Right lobe of liver (tissue), 6 donors: ENCODE measurements around the gene NPHP1. TPM values are rescaled to one million over a fixed set of nuclear protein-coding genes. Genes with fewer than 3 reads are reported as not detected.
A peak's percentile ranks its signal among the peaks of the same experiment; 100 is the strongest.
"Not testable (repeated sequence)": the region's sequence is repeated elsewhere in the genome, so short reads cannot be mapped to it uniquely, and the experiment has no call there.

Experiments used
- ATAC-seq, 4 donors: fragments of 200-7000 bp; cut with Tn5 transposase; one replicate each; pipeline ENCODE4 v1.9.1; 2020; ENCODE audit warnings: mild to moderate bottlenecking in 4 of 4, moderate library complexity in 4 of 4
- DNase-seq, 3 donors: peaks; one replicate each; pipeline ENCODE4 v3.0.0-alpha.2; 2020
- H3K27ac ChIP-seq, 3 donors: fragments of 200-600 bp; one replicate each; pipeline ENCODE4 v1.8.0; 2022
- H3K27me3 ChIP-seq, 2 donors: fragments of 200-600 bp; one replicate each; pipeline ENCODE4 v1.8.0; 2022
- H3K36me3 ChIP-seq, 4 donors: fragments of 200-600 bp; sonication (generic) in 1 of 4; one replicate each; pipeline versions ENCODE4 v1.5.1 to v1.8.0; 2017 to 2022; ENCODE audit warnings: control low read depth in 1 of 4
- H3K4me1 ChIP-seq, 4 donors: fragments of 200-600 bp; sonication (generic) in 1 of 4; one replicate each; pipeline versions ENCODE4 v1.5.1 to v1.8.0; 2017 to 2022; ENCODE audit warnings: control low read depth in 1 of 4
- H3K4me3 ChIP-seq, 3 donors: fragments of 200-600 bp; one replicate each; pipeline ENCODE4 v1.8.0; 2022
- H3K9me3 ChIP-seq, 4 donors: fragments of 200-600 bp; sonication (generic) in 1 of 4; one replicate each; pipeline versions ENCODE4 v1.5.1 to v1.8.0; 2017 to 2022; ENCODE audit warnings: control low read depth in 1 of 4
- CTCF ChIP-seq, 4 donors: fragments of 200-600 bp in 3 of 4; fragments of 450-650 bp in 1 of 4; IDR thresholded peaks; one replicate each; pipeline versions ENCODE4 v1.5.1 to v1.8.0; 2016 to 2022; ENCODE audit warnings: antibody characterized with exemption in 4 of 4, mild to moderate bottlenecking in 2 of 4
- POLR2A ChIP-seq: fragments of 450-650 bp; IDR thresholded peaks from one replicate; pipeline ENCODE4 v1.6.1; 2017; ENCODE audit warnings: antibody characterized with exemption, mild to moderate bottlenecking
- WGBS: methylation state at CpG from one replicate; pipeline ENCODE4 v1.1.6; 2018; ENCODE audit warnings: low coverage, low lambda C conversion rate; ENCODE audit not compliant: insufficient coverage; ENCODE audit errors: missing lambda C conversion rate; 5-methylcytosine and 5-hydroxymethylcytosine counted together
- intact Hi-C, 2 donors: fragments of 100-400 bp; cut with DNase I; formaldehyde crosslinking; loops; one replicate each; pipeline versions ENCODE4 v1.11.2 to v1.14.1; 2022
- total RNA-seq, 6 experiments: library from RNA; depleted of rRNA in 2 of 6; stranded (reverse); fragments of >200 nt in 2 of 6; fragmentation: NEBNext Ultra II Directional in 3 of 6; extraction: Animal tissue kit (Norgen Biotek cat#: 25700) in 3 of 6; gene quantifications; one replicate each; pipeline versions ENCODE4 v1.1.0 to v1.2.4, GENCODE V29; 2016 to 2023
- donor health status: DM: no; HTN: yes; CAD: no.
- donor health status: DM: no; HTN: no; CAD: no.
- donor health status: DM: no; HTN: no; CAD: no.
- donor health status: DM: no; HTN: yes; CAD: no.
- donor health status: DM: no; HTN: yes; CAD: no.

Gene NPHP1
- total RNA-seq, 6 experiments from 2014 or later, result 0.06 to 1.9 (median 0.65) TPM

DNA sequence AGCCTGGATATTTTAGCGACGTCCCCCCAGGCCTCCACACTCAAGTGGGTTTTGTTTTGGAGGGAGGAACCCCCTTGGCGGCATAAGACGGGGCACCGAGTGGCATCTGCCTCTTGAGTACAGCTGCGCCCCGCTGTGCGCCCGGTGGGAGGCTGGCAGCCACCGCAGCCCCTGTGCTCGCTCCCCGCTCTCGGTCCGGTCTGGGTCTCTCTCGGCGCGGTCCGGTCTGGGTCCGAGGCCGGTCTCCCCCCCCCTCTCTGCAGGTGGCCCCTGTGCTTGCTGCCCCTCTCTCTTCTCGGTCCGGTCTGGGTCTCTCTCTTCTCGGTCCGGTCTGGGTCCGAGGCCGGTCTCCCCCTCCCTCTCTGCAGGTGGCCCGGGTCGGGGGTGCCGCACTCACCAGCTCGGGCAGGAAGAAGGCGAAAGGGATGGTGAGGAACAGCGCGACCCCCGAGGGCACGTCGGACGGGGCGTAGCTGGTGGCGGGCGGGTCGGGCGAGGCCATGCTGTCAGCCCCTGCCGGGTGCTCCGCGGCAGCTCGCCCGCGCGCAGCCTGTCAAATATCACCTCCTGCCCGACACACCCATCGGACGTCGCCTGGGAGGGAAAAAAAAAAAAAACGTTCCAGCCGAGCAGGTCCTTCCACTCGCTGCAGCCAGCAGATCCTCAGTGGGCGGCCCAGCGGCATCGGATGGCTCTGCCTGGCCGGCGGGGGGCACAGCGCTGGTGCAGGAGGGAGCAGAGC is 89.4 kb downstream of the NPHP1 start, which contains the start of gene MALL:
TSS of gene MALL (minus strand) at position 532 of the 742 bp plus-strand sequence. CDS start at position 502, 30 bp downstream.
- ATAC-seq (peak; percentile 29 to 41 (median 38)), DNase-seq (no peak)
- H3K4me1 ChIP-seq, result no peaks in the 10 kb centered on the region
- intact Hi-C loops, result no loop called here
- H3K9me3 ChIP-seq, result no peaks in the 10 kb centered on the region
- TF ChIP-seq CTCF (IDR thresholded peaks at IDR 0.05) (no peak), POLR2A (no peak)
- peak within 1 kb of the TSS in 1 of 3 donors; percentile 10 for H3K4me3 ChIP-seq
- H3K36me3 ChIP-seq, result no peaks in the 10 kb centered on the region
- no peak within 1 kb of the TSS for H3K27ac ChIP-seq
- no peaks in the 10 kb centered on the region for H3K27me3 ChIP-seq
- WGBS, result 11% methylated on average over 11 of the region's 62 CpGs

DNA sequence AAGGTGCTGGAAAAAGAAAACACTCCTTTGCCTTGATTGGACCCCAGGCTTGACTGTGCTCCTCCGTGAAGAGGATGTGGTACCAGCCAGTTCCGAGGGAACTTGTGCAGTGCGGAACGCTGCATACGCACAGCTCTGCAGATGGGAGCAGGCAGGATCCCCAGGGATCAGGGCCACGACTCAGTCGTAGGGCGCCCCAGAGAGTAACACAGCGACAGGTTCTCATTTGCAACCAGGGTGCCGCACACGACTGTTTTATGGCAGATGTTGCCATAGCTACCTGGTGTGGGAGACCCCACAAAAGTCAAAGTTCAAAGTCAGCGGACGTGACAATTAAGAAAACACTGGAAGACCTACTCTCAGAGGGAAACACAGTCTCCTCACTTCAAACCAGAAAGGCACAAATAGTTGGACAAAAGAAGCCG is 90.0 kb downstream of the NPHP1 start:
- Histone ChIP-seq H3K27me3 (no peaks in the 10 kb centered on the region), H3K27ac (no peak overlapping the region), H3K36me3 (no peaks in the 10 kb centered on the region), H3K4me1 (no peaks in the 10 kb centered on the region), H3K9me3 (no peaks in the 10 kb centered on the region), H3K4me3 (no peak overlapping the region)
- no peak for TF ChIP-seq CTCF (IDR thresholded peaks at IDR 0.05)
- TF ChIP-seq POLR2A, result no peak
- ATAC-seq, result no peak
- intact Hi-C loops, result no loop called here
- WGBS, result 52% methylated on average over 6 of the region's 14 CpGs
- no peak for DNase-seq

- ATAC-seq (peak in 2 of 4 donors; percentile 14 to 22), DNase-seq (no peak)
- H3K36me3 ChIP-seq, result no peaks in the 10 kb centered on the region
- H3K27ac ChIP-seq, result no peak overlapping the region
- intact Hi-C loops, result no loop called here
- H3K9me3 ChIP-seq, result no peaks in the 10 kb centered on the region
- TF ChIP-seq POLR2A (no peak), CTCF (IDR thresholded peaks at IDR 0.05) (no peak)
- 56% methylated on average over 5 of the region's 8 CpGs for WGBS
- no peaks in the 10 kb centered on the region for H3K27me3 ChIP-seq
- no peaks in the 10 kb centered on the region for H3K4me1 ChIP-seq
- H3K4me3 ChIP-seq, result no peak overlapping the region
Observed at GRCh38 chr2:110113961-110114591, 90.7 kb downstream of the NPHP1 start.

- H3K9me3 ChIP-seq, H3K4me1 ChIP-seq, H3K4me3 ChIP-seq, ATAC-seq, H3K27me3 ChIP-seq, DNase-seq, H3K27ac ChIP-seq, H3K36me3 ChIP-seq, intact Hi-C loops: not testable (repeated sequence)
- WGBS, result 93% methylated on average over 2 of the region's 2 CpGs
Observed at GRCh38 chr2:110108291-110108690, 96.5 kb downstream of the NPHP1 start.
